HUES48 (cell line): ENCODE results near the gene PLD4.
"Not testable (repeated sequence)": the region's sequence is repeated elsewhere in the genome, so short reads cannot be mapped to it uniquely, and the experiment has no call there.

Experiments
- H3K27ac ChIP-seq: one replicate; pipeline ENCODE4 v1.7.0; 2013; ENCODE audit warnings: low read depth, low read length, inconsistent platforms
- H3K27me3 ChIP-seq: 2 replicates; pipeline ENCODE4 v1.6.1; 2013; ENCODE audit warnings: mild to moderate bottlenecking, low read length; ENCODE audit not compliant: control insufficient read depth, insufficient read depth
- H3K36me3 ChIP-seq: 2 replicates; pipeline ENCODE4 v1.6.1; 2013; ENCODE audit warnings: low read length; ENCODE audit not compliant: control insufficient read depth, insufficient read depth
- H3K4me1 ChIP-seq: 2 replicates; pipeline ENCODE4 v1.6.1; 2013; ENCODE audit warnings: mild to moderate bottlenecking, low read length; ENCODE audit not compliant: control insufficient read depth, insufficient read depth
- H3K4me3 ChIP-seq: 2 replicates; pipeline ENCODE4 v1.5.1; 2013; ENCODE audit warnings: mild to moderate bottlenecking, low read depth, low read length
- H3K9ac ChIP-seq: 2 replicates; pipeline ENCODE4 v1.6.1; 2013; ENCODE audit warnings: mild to moderate bottlenecking, low read depth, low read length, moderate library complexity
- H3K9me3 ChIP-seq: 2 replicates; pipeline ENCODE4 v1.6.1; 2013; ENCODE audit warnings: low read length; ENCODE audit not compliant: control insufficient read depth, insufficient read depth

The PLD4 gene

GRCh38 chr14:104947201-104947600 is 22.5 kb downstream of the PLD4 start:
- not testable (repeated sequence) for H3K9ac ChIP-seq, H3K4me1 ChIP-seq

GRCh38 chr14:104947881-104948735 is 23.4 kb downstream of the PLD4 start:
- not testable (repeated sequence) for H3K9me3 ChIP-seq, H3K27ac ChIP-seq, H3K9ac ChIP-seq, H3K4me3 ChIP-seq, H3K4me1 ChIP-seq, H3K27me3 ChIP-seq, H3K36me3 ChIP-seq

More at GRCh38 chr14:104947201-104947600, 22.5 kb downstream of the PLD4 start:
- H3K4me3 ChIP-seq, H3K27ac ChIP-seq, H3K36me3 ChIP-seq, H3K9me3 ChIP-seq, H3K27me3 ChIP-seq: not testable (repeated sequence)

- H3K9me3 ChIP-seq = 0 out of 2 replicates have a peak, but pooled peaks cover 2% of the 10 kb centered on the region
These were observed 24.0 kb downstream of the PLD4 start for GRCh38 chr14:104948736-104949031.

DNA sequence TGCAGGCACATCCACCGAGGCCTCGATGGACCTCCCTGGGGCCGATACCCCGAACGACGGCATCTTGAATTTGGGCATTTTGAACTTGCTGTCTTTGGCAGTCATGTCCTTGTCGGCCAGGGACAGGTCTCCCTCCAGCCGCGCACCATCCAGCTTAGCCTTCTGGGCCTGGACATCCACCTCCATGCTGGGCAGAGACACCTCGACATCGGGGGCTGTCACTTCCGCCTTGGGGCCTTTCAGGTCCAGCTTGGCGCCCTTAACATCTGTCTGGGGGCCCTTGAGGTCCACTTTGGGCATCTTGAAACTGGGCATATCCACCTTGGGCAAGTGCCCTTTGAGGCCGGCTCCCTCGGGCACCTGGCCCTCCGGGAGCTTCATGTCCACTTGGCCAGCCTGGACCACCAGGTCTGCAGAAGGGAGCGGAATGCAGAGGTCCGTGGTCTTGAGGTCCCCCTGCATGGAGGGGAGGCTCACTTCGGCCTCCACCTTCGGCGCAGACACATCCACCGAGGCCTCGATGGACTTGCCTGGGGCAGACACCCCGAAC is 24.8 kb downstream of the PLD4 start:
- not testable (repeated sequence) for H3K4me3 ChIP-seq, H3K4me1 ChIP-seq, H3K9ac ChIP-seq, H3K27ac ChIP-seq, H3K36me3 ChIP-seq, H3K27me3 ChIP-seq, H3K9me3 ChIP-seq

More at GRCh38 chr14:104948736-104949031, 24.0 kb downstream of the PLD4 start:
- no peak overlapping the region for H3K27ac ChIP-seq
- no peak overlapping the region for H3K4me3 ChIP-seq
- H3K4me1 ChIP-seq = no peaks in the 10 kb centered on the region
- H3K9ac ChIP-seq = no peak overlapping the region
- no peaks in the 10 kb centered on the region for H3K36me3 ChIP-seq
- no peaks in the 10 kb centered on the region for H3K27me3 ChIP-seq

DNA sequence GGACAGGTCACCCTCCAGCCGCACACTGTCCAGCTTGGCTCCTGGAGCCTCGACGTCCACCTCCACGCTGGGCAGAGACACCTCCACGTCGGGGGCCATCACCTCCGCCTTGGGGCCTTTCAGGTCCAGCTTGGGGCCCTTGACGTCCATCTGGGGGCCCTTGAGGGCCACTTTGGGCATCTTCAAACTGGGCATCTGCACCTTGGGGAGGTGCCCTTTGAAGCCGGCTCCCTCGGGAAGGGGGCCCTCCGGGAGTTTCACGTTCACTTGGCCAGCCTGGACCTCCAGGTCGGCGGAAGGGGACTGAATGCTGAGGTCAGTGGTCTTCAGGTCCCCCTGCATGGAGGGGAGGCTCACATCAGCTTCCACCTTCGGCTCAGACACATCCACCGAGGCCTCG is 25.3 kb downstream of the PLD4 start:
- Histone ChIP-seq H3K9ac (no peak overlapping the region), H3K9me3 (no peaks in the 10 kb centered on the region), H3K27me3 (no peaks in the 10 kb centered on the region), H3K36me3 (no peaks in the 10 kb centered on the region), H3K4me3 (no peak overlapping the region), H3K4me1 (no peaks in the 10 kb centered on the region), H3K27ac (no peak overlapping the region)

- not testable (repeated sequence) for H3K9me3 ChIP-seq, H3K36me3 ChIP-seq, H3K27ac ChIP-seq, H3K27me3 ChIP-seq, H3K9ac ChIP-seq, H3K4me1 ChIP-seq, H3K4me3 ChIP-seq
These were observed 26.0 kb downstream of the PLD4 start for GRCh38 chr14:104950701-104951100.

DNA sequence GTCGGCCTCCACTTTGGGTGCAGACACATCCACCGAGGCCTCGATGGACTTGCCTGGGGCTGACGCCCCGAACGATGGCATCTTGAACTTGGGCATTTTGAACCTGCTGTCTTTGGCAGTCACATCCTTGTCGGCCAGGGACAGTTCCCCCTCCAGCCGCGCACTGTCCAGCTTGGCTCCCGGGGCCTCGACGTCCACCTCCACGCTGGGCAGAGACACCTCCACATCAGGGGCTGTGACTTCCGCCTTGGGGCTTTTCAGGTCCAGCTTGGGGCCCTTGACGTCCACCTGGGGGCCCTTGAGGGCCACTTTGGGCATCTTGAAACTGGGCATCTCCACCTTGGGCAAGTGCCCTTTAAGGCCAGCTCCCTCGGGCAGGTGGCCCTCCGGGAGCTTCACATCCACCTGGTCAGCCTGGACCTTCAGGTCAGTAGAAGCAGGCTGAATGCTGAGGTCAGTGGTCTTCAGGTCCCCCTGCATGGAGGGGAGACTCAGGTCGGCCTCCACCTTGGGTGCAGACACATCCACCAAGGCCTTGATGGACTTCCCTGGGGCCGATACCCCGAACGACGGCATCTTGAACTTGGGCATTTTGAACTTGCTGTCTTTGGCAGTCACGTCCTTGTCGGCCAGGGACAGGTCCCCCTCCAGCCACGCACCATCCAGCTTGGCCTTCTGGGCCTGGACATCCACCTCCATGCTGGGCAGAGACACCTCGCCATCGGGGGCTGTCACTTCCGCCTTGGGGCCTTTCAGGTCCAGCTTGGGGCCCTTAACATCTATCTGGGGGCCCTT is 27.4 kb downstream of the PLD4 start:
- H3K4me3 ChIP-seq, H3K9me3 ChIP-seq, H3K4me1 ChIP-seq, H3K9ac ChIP-seq, H3K27me3 ChIP-seq, H3K27ac ChIP-seq, H3K36me3 ChIP-seq: not testable (repeated sequence)

DNA sequence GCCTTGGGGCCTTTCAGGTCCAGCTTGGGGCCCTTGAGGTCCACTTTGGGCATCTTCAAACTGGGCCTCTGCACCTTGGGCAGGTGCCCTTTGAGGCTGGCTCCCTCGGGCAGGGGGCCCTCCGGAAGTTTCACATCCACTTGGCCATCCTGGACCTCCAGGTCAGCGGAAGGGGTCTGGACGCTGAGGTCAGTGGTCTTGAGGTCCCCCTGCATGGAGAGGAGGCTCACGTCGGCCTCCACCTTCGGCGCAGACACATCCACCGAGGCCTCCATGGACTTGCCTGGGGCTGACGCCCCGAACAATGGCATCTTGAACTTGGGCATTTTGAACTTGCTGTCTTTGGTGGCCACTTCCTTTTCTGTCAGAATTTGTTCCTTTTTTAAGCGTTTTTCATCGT is 28.4 kb downstream of the PLD4 start:
- Histone ChIP-seq H3K36me3 (no peaks in the 10 kb centered on the region), H3K27ac (no peak overlapping the region), H3K27me3 (no peaks in the 10 kb centered on the region), H3K9ac (no peak overlapping the region), H3K4me1 (no peaks in the 10 kb centered on the region), H3K4me3 (no peak overlapping the region), H3K9me3 (no peaks in the 10 kb centered on the region)

DNA sequence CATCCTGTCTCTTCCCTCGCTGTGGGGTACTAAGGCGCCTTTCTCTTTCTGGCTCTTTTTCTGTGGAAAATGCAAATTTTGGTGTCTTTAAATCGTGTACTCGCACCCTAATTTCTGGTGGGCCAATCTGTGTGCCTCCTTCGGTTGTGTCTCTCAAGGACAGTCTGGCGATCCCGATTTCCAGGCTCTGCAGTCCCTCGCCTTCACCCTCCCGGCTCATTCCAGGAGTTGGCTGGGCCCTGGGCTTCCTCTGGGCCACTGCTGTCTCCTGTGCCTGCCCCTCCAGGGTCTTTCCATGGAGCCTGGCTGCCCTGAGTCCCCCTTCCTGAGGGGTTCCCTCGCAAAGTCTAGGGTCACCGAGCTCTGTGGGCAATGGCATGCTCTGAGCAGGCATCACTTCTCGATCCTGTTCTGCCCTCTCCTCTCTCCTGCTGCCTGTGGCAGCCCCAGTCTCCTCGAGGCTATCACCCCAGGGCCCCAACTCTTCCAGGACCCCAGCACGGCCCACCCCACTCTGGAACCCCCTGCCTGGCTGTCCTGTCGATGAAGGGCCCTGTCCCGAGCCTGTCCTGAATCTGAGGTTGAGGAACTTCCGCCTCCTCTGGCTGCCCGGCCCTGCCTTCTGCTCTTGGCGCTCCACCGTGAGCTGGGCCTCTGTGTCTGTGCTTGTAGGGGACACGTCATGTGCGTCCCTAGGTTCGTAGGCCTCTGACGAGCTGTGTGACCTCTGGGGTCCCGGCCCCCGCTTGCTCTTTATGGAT is 29.4 kb downstream of the PLD4 start:
- Histone ChIP-seq H3K36me3 (no peaks in the 10 kb centered on the region), H3K4me1 (no peaks in the 10 kb centered on the region), H3K27me3 (no peaks in the 10 kb centered on the region), H3K27ac (no peak overlapping the region), H3K4me3 (no peak overlapping the region), H3K9ac (no peak overlapping the region), H3K9me3 (no peaks in the 10 kb centered on the region)

DNA sequence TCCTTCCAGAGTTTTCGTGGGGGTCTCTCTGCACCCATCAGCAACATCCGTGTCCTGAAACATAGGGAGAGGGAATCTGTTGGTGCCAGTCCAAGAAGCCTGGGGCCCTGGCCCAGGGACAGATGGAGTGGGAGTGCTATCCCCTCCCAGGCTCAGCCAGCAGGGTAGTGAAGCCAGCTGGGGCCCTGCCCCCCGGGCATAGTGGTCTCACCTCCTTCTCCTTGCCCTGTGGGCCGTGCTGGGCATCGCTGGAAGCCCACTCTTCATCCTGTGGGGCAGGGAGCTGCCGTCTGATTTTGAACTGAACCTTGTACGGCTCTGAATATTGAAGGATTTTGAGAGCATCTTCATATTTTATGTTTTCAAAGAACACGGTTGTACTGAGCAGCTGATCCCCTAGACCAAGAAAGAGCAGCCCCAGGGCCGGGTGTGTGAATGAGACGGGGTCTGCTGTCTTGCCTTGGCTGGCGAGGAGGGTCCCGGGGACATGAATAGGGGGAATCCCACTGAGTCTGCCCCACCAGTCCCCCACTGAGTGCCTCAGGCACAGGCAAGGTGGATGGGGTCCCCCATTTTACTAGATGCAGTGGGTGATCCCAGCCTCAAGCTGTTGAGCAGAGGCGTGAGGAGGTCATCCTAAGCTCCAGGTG is 30.2 kb downstream of the PLD4 start:
- H3K4me1 ChIP-seq = no peaks in the 10 kb centered on the region
- H3K27ac ChIP-seq = no peak overlapping the region
- H3K9me3 ChIP-seq = no peaks in the 10 kb centered on the region
- no peaks in the 10 kb centered on the region for H3K36me3 ChIP-seq
- no peak overlapping the region for H3K4me3 ChIP-seq
- H3K9ac ChIP-seq = no peak overlapping the region
- H3K27me3 ChIP-seq = no peaks in the 10 kb centered on the region
